NCI-H2227 (cell line): Measurements from ENCODE around the gene TRUB1.
"Not testable (repeated sequence)": the region's sequence is repeated elsewhere in the genome, so short reads cannot be mapped to it uniquely, and the experiment has no call there.

Source experiments
- DNase-seq: peaks from one replicate; lab custom pipeline; 2025; ENCODE audit not compliant: unreplicated experiment; lab: John Stamatoyannopoulos, UW

Gene TRUB1

DNA sequence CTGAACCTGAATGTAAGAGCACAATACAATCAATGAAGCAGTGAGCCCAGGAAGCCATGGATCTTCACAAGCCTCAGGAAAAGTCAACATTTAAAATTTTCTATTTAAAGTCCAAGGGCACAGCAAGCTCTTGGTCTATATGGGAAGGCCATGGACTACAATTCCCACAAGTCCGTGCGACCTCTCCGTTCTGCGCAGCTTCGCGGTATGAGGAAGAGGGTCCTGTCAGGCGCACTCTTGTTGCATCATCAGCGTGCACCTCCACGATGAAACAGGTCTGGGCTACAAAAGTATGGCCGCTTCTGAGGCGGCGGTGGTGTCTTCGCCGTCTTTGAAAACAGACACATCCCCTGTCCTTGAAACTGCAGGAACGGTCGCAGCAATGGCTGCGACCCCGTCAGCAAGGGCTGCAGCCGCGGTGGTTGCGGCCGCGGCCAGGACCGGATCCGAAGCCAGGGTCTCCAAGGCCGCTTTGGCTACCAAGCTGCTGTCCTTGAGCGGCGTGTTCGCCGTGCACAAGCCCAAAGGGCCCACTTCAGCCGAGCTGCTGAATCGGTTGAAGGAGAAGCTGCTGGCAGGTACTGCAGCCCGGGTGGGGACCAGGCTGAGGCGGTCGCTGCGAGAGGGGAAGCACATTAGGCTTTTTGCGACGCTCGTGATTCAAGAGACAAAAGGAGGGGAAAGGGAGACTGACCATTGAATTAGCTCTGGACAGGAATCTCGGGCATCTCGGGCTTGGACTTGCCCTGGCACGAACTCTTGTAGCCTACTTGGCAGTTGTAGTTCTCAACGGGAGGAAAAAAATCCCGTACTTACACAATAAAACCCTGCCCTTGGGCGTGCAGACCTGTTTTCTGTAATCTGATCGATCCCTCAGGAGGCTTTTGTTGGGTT is at the start of gene TRUB1:
Gene TRUB1 (plus strand): TSS at position 234 of the 894 bp plus-strand sequence. CDS start 59 bp downstream, at position 293.
- DNase-seq: peak; percentile 89

DNA sequence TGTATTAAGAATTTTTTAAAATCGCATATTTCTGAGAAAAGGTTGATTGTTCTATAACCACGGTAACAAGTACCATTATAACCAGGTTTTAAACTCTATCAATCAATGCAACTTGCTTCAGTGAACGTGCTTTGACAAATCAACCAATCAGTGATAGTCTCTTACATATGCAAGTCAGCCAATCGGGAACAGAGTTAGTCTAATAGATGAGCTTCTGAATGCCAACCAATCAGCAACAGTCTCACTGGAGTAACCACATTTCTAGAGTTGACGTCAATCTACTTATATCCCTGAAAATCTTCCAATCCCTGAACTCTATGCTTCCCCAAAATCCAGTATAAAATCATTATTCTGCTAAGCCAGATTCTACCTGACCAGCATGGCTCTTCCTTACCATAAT is 44.7 kb upstream of the TRUB1 start:
- DNase-seq: no peak

DNA sequence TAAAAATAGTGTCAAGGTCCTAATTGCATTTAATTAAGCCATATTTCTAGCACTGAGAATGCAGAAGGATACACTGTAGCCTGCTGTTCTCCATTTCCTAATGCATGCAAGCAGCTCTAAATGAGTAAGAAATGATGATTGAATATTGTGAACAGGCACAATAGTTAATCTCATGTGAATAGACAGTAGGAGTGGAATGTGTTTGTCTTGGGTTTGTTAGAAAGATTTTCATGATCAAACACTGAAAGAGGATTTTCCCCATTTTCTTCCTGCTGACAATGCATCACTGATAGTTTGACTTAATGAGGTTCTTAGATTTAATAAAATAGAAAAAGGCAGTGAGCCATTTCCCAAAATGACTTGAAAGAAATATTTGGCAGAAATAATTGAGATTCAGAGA is 43.1 kb upstream of the TRUB1 start:
- DNase-seq: no peak

DNA sequence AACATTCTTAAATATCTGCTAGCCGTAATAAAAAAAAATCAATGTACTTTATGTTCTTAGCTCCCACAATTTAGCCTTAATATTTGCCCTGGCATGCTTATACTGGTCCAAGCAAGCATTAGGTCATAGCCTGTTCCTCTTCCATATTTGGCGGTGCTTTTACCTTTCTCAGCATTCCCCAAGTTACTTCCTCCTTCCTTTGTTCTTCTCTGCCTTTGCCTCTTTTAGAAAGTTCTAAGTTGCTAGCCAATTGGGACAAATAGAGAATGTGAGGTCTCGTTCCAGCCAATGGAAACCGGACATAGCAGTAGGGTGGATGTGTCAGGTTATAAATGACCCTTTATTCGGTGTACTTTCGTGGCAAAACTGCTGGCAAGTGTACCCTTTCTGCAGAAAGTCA is 41.0 kb upstream of the TRUB1 start:
- not testable (repeated sequence) for DNase-seq

DNA sequence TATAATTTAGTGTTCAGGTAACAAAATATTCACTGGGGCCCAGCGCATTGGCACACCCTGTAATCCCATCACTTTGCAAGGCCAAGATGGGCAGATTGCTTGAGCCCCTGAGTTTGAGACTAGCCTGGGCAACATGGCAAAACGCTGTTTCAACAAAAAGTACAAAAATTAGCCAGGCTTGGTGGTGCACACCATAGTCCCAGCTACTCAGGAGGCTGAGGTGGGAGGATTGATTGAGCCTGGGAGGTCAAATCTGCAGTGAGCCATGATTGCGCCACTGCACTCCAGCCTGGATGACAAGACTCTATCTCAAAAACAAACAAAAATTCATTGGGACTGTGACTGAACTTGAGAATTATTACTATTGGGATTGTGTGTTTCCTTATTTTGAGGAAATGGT is 40.4 kb upstream of the TRUB1 start:
- no peak for DNase-seq

DNA sequence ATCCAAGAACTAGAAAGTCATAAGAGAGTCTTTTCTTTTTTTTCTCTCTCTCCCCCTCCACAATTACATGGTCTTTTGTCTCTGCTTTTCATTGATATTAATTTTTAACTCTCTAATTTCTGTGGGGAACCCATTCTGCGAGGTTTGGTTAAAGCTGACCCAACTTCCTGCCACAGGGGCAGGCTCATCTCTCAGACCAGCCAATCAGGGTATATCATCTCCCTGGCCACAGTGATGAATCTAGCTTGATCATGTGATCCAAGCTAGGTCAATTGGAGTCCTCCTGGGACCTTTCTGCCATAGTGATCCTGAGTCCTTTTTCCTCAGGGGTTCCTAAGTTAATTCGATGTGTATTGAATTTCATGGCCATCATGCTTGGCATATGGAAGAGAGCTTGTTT is 38.0 kb upstream of the TRUB1 start:
- no peak for DNase-seq

DNA sequence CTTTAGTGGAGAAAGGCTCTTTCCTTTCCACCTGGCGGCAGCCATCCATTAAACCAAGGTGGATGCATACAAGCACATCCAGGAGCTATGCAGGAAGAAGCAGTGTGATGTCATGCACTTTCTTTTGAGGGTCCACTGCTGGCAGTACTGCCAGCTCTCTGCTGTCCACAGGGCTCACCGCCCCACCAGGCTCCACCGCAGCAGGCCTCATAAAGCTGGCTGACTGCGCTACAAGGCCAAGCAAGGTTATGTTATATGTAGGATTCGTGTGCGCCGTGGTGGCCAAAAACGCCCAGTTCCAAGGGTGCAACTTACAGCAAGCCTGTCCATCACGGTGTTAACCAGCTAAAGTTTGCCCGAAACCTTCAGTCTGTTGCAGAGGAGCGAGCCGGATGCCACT is 37.3 kb upstream of the TRUB1 start:
- no peak for DNase-seq

DNA sequence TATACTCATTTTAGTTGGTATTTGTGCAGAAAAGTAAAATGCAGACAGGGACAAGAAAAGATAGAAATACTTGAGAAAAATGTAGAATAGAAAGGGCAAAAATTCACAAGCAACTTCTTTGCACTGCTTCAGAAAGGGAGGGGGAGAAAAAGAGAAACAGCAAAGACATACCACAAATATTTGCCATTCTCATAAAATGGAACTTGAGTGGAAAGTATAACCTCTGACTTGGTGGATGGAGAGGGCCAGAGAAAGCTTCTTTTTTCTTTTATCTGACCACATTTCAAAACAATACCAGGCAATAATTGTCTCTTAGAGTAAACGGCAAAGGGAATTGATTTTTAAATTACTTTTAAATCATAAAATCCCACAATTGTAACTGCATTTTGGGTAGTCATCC is 35.8 kb upstream of the TRUB1 start:
- no peak for DNase-seq

DNA sequence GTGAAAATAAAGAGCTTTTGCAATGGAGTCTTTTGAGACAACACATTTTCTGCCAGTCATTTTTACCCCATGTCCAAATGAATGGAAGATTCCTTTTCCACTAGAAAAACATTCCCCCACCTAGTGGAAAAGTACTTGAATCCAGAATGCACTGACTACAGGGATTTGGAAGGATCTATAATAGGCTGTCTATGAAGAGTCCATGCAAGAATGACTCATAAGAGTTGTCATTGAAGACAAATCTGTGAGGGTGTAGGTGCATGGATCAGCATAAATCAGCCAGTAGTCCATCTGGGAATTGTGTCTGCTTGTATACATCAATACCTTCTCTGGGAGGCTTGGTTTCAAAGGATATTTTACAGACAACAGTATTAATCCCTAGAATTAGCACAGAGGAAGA is 32.5 kb upstream of the TRUB1 start:
- DNase-seq: no peak

DNA sequence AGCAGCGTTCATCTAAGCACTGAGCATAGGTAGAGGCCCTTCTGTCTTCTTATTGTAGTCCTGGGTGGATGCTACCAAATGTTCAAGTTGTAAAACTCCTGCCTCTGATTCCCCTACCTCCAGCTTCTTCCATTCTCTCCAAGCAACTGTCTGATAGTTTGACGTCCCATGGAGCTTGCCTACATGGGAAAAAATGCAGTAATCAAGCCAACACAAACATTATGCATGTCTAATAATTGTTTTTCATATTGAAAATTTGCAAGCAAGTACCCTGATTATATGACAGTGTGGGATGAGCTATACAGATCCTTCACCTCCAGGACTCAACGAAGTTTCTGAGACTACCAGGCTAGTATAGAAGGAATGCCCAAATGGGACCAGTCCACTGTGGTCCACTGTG is 31.0 kb upstream of the TRUB1 start:
- DNase-seq: no peak

DNA sequence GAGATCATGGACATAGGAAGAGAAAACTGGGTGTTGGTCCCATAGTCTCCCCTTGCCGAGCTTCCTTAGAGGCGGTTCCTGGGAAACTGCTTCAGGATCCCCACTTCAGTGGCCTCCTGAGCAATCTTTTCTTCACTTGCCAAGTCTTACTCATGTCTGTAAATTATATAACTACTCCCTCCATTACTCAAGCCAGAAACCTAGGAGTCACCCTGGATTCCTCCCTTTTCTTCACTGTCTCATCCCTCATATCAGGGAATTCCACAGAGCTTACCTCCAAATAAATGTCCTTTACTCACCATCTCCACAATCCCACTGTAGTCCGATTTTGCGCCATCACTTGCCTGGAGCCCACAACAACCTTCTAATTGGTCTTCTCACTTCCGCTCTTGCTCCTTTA is 29.1 kb upstream of the TRUB1 start:
- DNase-seq: no peak

DNA sequence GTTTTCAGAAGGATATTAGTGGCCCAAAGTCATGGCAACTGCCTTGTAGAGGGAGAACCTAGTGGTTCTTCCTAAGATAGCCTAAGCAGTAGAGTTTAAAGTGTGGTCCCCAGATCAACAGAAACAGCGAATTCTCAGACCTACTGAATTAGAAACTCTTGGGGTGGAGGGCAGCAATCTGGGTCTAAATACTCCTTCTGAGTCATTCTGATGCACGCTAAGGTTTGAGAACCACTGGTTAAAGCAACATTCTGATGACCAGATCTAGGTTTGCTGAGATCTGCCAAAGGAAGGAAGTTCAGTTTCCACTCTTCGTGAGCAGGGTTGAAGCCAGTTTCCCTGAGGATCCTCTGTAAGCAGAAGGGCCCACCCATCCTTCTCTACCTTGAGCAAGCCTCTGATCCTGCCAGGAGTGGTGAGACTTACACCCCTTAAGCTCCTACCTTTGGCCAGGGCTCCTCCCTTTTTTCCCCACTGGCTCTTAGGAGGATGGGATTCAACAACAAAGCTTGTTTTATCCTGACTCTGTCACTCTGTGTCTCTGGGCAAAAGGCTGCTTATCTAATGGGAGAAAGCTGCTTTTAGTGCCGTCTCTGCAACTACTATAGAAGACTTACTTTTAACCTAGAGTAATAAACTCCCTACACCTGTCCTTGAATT is 26.8 kb upstream of the TRUB1 start:
- DNase-seq: no peak

DNA sequence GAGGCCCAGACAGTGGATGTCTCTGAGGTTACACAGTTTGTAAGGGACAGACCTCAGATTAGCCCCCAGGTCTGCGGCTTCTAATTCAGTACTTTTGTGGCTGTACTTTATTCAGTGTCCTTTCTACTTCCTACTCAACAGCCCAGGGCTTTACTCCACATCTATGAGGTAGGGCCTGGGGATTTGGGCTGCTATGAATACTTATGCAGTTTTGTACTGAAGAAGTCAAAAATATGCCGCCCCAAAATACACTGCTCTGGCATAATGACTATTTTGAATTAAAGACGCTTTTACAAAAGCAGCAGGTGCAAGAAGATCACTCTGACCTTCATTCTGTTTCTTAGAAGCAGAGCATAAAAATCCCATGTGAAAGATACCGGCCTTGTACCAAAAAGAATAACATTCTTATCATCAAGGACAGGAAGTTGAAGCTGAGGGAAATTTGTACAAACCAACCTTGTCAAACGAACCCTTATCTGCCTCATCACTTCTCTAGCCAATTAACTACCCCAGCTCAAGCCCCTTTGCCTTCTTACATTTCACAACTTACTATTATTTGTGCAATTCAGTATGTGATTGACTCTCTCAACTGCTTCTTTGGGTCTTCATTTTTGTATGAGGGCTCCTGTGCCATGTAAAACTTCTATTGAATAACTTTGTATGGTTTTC is 26.1 kb upstream of the TRUB1 start:
- DNase-seq: no peak

DNA sequence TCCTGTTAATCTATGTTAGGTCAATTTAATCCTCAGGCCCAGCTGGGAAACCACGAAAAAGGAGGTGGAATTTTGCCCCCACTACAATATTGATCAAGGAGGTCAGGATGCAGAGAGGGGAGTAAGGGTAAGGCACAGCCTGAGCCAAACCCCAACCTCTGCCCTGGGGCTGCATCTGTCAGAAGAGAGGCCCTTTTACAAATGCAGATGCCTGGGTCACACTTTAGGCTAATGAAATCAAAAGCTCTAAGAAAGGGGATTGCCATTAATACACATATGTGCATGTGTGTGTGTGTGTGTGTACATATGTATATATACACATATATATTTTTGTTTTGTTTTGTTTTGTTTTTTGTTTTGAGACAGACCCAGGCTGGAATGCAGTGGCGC is 25.5 kb upstream of the TRUB1 start:
- no peak for DNase-seq

DNA sequence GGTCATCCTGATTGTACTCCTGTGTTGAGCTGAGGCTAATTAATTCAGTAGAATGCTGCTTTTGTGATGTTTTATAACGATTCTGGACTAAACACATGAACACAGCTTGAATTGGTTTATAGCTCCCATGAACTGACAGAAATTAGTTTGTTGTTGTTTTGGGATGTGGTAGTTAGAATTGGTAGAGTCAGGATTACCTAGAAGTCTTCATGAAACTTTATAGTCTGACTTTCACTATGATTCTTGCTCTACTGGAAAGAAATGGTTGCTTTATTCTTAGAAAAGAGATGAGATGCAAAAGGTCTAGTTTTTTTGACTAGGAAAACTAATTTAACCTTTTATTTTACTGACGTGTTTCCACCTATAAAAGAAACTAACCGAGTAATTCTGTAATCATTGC is 23.4 kb upstream of the TRUB1 start:
- no peak for DNase-seq

DNA sequence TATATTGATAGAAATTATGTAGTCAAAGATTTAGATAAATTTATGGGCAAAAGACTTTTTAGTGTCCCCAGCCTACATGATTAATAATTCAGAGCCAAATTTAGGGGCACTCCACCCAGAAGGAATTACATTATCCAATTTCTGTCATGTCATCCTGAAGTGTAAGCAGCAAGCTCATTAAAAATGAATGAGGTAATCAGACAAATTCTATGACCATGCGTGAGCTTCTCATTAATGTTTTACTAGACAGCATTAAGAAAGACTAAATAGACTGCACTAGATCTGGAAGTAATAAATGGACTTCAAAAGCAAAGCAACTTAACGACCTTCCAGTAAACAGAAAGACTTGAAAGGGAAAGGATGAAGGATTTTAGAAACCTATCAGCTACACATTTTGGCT is 22.7 kb upstream of the TRUB1 start:
- no peak for DNase-seq

DNA sequence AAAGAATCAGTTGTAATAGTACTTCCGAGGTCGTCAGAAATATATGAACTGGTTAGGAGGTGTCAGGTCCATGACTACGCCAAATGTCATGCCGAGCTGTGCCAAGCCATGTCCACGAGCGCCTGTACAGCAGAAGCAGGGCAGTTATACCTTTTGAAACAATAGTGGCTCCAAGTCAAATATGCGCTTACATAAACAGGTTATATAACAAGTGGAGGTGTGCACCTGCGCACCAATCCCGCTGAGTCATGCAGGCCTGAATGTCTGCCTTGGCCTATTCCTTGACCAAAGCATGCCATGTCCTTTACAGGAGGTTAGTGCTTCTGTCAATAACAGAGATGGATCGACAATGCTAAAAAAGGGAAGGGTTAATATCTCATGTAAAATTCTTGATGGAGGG is 21.3 kb upstream of the TRUB1 start:
- no peak for DNase-seq

DNA sequence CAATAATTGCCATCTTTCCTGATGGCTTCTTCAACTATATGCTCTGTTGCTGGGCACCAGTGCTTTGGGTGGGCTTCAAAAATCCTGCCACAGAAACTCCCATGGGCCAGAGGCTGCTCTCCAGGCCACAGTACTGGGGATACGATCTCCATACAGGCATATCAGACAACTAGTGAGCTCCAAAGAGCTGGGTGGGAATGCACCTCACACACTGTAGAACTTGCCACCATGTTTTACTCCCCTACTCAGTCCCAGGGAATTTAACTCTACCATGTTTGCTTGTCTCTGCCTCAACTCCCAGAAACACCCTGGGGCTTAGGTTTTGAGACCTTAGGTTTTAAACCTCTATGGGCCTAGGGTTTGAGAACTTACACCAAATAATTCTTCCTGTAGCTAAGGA is 20.5 kb upstream of the TRUB1 start:
- DNase-seq: no peak

DNA sequence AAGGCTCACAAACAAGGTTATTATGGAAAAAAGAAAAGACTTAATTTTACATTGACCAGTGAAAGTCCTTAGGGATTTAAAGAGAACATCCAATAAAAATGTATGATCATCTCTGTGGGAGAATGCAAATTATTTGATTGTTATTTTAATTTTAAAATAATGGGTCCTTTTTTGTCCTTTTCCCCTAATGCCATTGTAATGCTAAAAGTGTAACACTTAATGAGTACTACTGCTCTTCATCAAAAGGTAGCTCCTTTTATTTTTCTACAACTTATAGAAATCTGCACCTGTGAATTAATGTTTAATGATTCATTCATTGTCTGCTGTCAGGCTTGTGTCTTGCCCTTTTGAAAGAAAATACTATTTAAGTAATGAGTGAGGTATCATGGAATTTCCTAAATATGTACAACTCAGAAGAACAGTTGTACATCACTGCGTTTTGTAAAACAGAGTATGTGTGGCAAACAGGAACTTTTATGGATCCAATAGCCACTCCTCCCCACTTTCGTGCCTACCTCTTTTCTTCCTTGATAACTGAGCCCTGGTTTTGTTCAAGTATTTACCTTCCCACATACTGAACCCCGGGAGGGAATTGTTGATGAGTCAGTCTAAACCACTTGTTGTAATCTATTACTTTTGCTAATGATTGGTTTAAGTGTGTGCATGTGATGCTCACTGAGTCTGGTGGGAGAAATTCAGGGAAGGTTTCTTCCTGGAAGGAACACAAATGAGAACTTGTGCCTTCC is 19.9 kb upstream of the TRUB1 start:
- no peak for DNase-seq

DNA sequence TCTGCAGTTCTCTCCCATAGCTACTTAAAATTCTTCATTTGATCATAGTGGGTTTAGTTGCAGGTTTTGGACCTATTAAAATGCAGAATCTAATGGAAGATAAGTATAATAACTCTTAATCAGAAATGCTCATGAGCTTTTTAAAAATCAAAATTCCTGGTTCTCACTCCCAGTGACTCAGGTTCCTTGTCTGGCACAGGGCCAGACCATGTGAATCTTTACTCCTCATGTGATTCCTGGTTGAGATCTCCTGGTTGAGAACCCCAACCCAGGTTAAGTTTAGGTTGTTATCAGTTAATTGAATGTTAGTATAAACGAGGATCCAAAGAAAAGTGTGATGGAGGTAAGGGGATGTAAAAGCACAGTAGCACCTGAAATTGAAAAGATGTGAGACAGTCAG is 17.5 kb upstream of the TRUB1 start:
- DNase-seq: no peak

DNA sequence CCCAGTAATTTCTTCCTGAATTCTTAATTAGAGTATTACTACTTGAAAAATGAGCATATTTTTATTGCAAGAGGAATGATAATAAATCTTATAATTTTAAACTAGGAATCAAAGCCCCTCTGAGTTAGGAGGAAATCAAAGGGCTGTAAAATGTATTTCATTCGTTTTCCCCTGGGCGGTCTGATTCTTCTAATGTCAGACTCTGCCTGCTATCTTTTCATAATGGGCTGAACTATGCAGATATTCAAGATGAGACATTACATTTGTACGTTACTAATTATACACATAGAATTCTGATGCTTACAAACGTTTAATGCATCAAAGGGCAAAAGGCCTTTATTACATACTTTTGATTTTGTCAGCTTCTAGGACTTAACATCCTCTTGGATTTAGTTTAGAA is 16.0 kb upstream of the TRUB1 start:
- no peak for DNase-seq
